ENCODE measurements around the gene NTHL1. TPM values are rescaled to one million over a fixed set of nuclear protein-coding genes. Genes with fewer than 3 reads are reported as not detected.

The NTHL1 gene
- total and polyA plus RNA-seq, 2 of the 8 experiments (the other 6 are each of a cell fraction or from before 2014, with no cell fraction given), result 70.9 to 150 TPM

DNA sequence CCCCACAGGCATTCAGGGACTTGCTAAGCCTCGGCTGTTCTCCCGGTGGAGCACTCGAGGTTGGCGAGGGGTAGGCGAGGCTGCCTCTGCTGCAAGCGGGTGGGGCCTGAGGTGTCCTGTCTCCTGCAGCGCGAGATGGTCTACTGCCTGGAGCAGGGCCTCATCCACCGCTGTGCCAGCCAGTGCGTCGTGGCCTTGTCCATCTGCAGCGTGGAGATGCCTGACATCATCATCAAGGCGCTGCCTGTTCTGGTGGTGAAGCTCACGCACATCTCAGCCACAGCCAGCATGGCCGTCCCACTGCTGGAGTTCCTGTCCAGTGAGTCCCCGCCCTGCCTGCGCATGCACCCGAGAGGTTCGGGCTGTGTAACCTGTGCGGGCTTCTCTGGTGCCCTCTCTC lies 26.4 kb upstream of the NTHL1 start (continued):
- TF ChIP-seq, protein P1, sequence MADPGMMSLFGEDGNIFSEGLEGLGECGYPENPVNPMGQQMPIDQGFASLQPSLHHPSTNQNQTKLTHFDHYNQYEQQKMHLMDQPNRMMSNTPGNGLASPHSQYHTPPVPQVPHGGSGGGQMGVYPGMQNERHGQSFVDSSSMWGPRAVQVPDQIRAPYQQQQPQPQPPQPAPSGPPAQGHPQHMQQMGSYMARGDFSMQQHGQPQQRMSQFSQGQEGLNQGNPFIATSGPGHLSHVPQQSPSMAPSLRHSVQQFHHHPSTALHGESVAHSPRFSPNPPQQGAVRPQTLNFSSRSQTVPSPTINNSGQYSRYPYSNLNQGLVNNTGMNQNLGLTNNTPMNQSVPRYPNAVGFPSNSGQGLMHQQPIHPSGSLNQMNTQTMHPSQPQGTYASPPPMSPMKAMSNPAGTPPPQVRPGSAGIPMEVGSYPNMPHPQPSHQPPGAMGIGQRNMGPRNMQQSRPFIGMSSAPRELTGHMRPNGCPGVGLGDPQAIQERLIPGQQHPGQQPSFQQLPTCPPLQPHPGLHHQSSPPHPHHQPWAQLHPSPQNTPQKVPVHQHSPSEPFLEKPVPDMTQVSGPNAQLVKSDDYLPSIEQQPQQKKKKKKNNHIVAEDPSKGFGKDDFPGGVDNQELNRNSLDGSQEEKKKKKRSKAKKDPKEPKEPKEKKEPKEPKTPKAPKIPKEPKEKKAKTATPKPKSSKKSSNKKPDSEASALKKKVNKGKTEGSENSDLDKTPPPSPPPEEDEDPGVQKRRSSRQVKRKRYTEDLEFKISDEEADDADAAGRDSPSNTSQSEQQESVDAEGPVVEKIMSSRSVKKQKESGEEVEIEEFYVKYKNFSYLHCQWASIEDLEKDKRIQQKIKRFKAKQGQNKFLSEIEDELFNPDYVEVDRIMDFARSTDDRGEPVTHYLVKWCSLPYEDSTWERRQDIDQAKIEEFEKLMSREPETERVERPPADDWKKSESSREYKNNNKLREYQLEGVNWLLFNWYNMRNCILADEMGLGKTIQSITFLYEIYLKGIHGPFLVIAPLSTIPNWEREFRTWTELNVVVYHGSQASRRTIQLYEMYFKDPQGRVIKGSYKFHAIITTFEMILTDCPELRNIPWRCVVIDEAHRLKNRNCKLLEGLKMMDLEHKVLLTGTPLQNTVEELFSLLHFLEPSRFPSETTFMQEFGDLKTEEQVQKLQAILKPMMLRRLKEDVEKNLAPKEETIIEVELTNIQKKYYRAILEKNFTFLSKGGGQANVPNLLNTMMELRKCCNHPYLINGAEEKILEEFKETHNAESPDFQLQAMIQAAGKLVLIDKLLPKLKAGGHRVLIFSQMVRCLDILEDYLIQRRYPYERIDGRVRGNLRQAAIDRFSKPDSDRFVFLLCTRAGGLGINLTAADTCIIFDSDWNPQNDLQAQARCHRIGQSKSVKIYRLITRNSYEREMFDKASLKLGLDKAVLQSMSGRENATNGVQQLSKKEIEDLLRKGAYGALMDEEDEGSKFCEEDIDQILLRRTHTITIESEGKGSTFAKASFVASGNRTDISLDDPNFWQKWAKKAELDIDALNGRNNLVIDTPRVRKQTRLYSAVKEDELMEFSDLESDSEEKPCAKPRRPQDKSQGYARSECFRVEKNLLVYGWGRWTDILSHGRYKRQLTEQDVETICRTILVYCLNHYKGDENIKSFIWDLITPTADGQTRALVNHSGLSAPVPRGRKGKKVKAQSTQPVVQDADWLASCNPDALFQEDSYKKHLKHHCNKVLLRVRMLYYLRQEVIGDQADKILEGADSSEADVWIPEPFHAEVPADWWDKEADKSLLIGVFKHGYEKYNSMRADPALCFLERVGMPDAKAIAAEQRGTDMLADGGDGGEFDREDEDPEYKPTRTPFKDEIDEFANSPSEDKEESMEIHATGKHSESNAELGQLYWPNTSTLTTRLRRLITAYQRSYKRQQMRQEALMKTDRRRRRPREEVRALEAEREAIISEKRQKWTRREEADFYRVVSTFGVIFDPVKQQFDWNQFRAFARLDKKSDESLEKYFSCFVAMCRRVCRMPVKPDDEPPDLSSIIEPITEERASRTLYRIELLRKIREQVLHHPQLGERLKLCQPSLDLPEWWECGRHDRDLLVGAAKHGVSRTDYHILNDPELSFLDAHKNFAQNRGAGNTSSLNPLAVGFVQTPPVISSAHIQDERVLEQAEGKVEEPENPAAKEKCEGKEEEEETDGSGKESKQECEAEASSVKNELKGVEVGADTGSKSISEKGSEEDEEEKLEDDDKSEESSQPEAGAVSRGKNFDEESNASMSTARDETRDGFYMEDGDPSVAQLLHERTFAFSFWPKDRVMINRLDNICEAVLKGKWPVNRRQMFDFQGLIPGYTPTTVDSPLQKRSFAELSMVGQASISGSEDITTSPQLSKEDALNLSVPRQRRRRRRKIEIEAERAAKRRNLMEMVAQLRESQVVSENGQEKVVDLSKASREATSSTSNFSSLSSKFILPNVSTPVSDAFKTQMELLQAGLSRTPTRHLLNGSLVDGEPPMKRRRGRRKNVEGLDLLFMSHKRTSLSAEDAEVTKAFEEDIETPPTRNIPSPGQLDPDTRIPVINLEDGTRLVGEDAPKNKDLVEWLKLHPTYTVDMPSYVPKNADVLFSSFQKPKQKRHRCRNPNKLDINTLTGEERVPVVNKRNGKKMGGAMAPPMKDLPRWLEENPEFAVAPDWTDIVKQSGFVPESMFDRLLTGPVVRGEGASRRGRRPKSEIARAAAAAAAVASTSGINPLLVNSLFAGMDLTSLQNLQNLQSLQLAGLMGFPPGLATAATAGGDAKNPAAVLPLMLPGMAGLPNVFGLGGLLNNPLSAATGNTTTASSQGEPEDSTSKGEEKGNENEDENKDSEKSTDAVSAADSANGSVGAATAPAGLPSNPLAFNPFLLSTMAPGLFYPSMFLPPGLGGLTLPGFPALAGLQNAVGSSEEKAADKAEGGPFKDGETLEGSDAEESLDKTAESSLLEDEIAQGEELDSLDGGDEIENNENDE (IDR thresholded peaks at IDR 0.05; ENCODE audit: insufficient replicate concordance, low read length), result no peak
- no peak for TF ChIP-seq CTBP2 (IDR thresholded peaks at IDR 0.05; ENCODE audit: borderline replicate concordance, insufficient read depth, insufficient read length, low read length)
- TF ChIP-seq CEBPB (IDR thresholded peaks at IDR 0.05; ENCODE audit: low read depth, low read length), result no peak
- TF ChIP-seq NRF1 (IDR thresholded peaks at IDR 0.05; ENCODE audit: low read depth, low read length), result no peak
- no peak for TF ChIP-seq FOSL1 (IDR thresholded peaks at IDR 0.05; ENCODE audit: insufficient read depth, low read depth, low read length)
- TF ChIP-seq BCL11A (IDR thresholded peaks at IDR 0.05; ENCODE audit: low read depth in 2 of 2, low read length in 2 of 2), result no peak
- TF ChIP-seq GABPA (IDR thresholded peaks at IDR 0.05; ENCODE audit: borderline replicate concordance, insufficient read depth, low read length), result no peak
- no peak for TF ChIP-seq RXRA (IDR thresholded peaks at IDR 0.05; ENCODE audit: insufficient read depth, low read depth, low read length)
- no peak for TF ChIP-seq KDM4A (IDR thresholded peaks at IDR 0.05; ENCODE audit: low read depth, low read length, severe bottlenecking)
- TF ChIP-seq ASH2L (IDR thresholded peaks at IDR 0.05; ENCODE audit: low read length), result no peak
- TF ChIP-seq JUND (IDR thresholded peaks at IDR 0.05; ENCODE audit: low read length), result no peak
- TF ChIP-seq KDM1A (IDR thresholded peaks at IDR 0.05; ENCODE audit: borderline replicate concordance, low read length), result no peak

All from H1 (cell line).